ENCODE measurements around the gene USP44. TPM values are rescaled to one million over a fixed set of nuclear protein-coding genes. Genes with fewer than 3 reads are reported as not detected.
A peak's percentile ranks its signal among the peaks of the same experiment; 100 is the strongest.

The USP44 gene
- total RNA-seq, 5 donors from 2014 or later (not counting 1 experiment from before 2014, with no cell fraction given), result 2.9 to 12.2 (median 5.9) TPM

GRCh38 chr12:95590775-95591174 lies 39.5 kb upstream of the USP44 start:
- no peaks in the 10 kb centered on the region for H3K9me3 Mint-ChIP-seq
- no peak for DNase-seq
- H3K27ac Mint-ChIP-seq, result no peak overlapping the region
- ChIA-PET POLR2A (no interaction called here), CTCF (no interaction called here)
- Histone ChIP-seq H3K36me3 (ENCODE audit: control insufficient read depth in 2 of 2, extremely low read depth in 1 of 2, insufficient read depth in 1 of 2, low read length in 1 of 2) (no peaks in the 10 kb centered on the region), H3K4me3 (ENCODE audit: control insufficient read depth in 1 of 2, extremely low read depth in 1 of 2, low read length in 1 of 2) (no peak overlapping the region), H3K9me3 (no peaks in the 10 kb centered on the region), H3K27me3 (replicated peaks in 1 of 2; ENCODE audit: control insufficient read depth in 2 of 2, extremely low read depth in 1 of 2, insufficient read depth in 2 of 2, low read length in 1 of 2) (peaks cover 0 to 12% of the 10 kb centered on the region in 2 experiments), H3K4me1 (ENCODE audit: control insufficient read depth in 1 of 2, extremely low read depth in 1 of 2, insufficient read depth in 2 of 2, low read length in 2 of 2) (no peaks in the 10 kb centered on the region), H3K27ac (ENCODE audit: low read length) (no peak overlapping the region)
- H3K27me3 Mint-ChIP-seq, result peaks cover 2 to 16% of the 10 kb centered on the region in 2 donors
- no peaks in the 10 kb centered on the region for H3K4me1 Mint-ChIP-seq
- no peak for ATAC-seq (replicated peaks in 1 of 4)
- no peaks in the 10 kb centered on the region for H3K36me3 Mint-ChIP-seq
- no peak overlapping the region for H3K4me3 Mint-ChIP-seq
- WGBS (ENCODE audit: insufficient coverage), result no CpG with 5 or more reads among the region's 2 CpGs

DNA sequence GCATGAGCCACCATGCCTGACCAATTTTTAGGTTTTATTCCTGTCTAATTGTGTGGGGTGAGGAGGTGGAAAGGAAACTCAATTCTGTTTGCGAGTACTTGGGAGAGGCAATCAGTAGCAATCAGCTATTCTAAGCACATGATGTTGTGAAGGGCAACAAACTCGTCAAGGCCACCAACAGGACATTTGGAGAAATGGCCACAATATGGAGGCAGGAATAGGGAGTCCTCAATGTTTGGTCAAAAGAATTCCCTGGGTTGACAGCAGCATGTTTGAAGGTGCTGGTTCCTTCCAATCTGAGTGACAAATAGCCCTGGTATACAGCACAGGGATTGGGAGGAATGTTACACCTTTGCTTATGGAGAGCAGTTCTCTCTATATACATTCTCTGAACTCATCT lies 32.7 kb upstream of the USP44 start:
- Histone ChIP-seq H3K36me3 (ENCODE audit: control insufficient read depth in 2 of 2, extremely low read depth in 1 of 2, insufficient read depth in 1 of 2, low read length in 1 of 2) (no peaks in the 10 kb centered on the region), H3K27ac (ENCODE audit: low read length) (no peak overlapping the region), H3K9me3 (no peaks in the 10 kb centered on the region), H3K4me1 (ENCODE audit: control insufficient read depth in 1 of 2, extremely low read depth in 1 of 2, insufficient read depth in 2 of 2, low read length in 2 of 2) (no peaks in the 10 kb centered on the region), H3K4me3 (ENCODE audit: control insufficient read depth in 1 of 2, extremely low read depth in 1 of 2, low read length in 1 of 2) (no peak overlapping the region), H3K27me3 (replicated peaks in 1 of 2; ENCODE audit: control insufficient read depth in 2 of 2, extremely low read depth in 1 of 2, insufficient read depth in 2 of 2, low read length in 1 of 2) (peaks cover 0 to 13% of the 10 kb centered on the region in 2 experiments)
- H3K4me3 Mint-ChIP-seq, result no peak overlapping the region
- no peaks in the 10 kb centered on the region for H3K9me3 Mint-ChIP-seq
- WGBS (ENCODE audit: insufficient coverage), result 76% methylated on average over 2 of the region's 2 CpGs
- no peaks in the 10 kb centered on the region for H3K36me3 Mint-ChIP-seq
- DNase-seq, result no peak
- ChIA-PET CTCF (interaction anchor here (0.7 to 1.1 kb wide), 2 partner anchors 30 to 49 kb away, joined by 4 read pairs; no protein-coding TSS in a partner anchor), POLR2A (no interaction called here)
- peaks cover 2 to 16% of the 10 kb centered on the region in 2 donors for H3K27me3 Mint-ChIP-seq
- no peak for ATAC-seq (replicated peaks in 1 of 4)
- no peaks in the 10 kb centered on the region for H3K4me1 Mint-ChIP-seq
- H3K27ac Mint-ChIP-seq, result no peak overlapping the region

DNA sequence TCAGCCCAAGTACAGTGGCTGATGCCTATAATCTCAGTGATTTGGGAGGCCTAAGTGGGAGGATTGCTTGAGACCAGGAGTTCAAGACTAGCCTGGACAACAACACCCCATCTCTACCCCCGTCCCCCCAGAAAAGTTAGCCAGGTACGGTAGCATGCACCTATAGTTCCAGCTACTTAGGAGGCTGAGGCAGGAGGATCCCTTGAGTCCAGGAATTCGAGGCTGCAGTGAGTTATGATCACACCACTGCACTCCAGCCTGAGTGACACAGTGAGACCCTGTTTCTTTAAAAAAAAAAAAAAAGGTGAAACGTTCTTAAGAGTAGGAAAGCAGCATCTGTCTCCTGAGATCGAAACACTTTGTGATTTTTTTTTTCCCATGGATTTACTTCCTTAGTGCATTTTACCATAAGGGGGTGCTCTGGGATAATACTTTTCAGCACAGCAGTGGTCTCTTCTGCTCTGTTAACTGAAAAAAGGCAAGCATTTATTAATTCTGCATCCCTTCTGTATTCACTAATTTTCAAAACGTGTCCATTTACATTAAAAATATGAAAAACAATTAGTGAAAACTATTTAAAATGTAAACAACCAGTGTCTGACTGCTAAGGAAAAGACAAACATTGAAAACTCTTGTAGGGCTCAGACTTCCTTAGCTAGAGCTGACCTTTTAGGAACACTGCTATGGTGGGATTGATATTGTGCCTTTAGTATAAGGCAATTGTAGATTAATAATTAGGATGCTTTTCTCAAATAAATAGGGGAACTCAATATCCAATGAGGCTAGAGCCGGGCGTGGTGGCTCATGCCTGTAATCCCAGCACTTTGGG lies 31.2 kb upstream of the USP44 start:
- Mint-ChIP-seq H3K27me3 (peaks cover 4 to 6% of the 10 kb centered on the region in 2 donors), H3K9me3 (no peaks in the 10 kb centered on the region), H3K27ac (no peak overlapping the region), H3K36me3 (no peaks in the 10 kb centered on the region), H3K4me1 (no peaks in the 10 kb centered on the region), H3K4me3 (no peak overlapping the region)
- H3K4me1 ChIP-seq (ENCODE audit: control insufficient read depth in 1 of 2, extremely low read depth in 1 of 2, insufficient read depth in 2 of 2, low read length in 2 of 2), result no peaks in the 10 kb centered on the region
- DNase-seq, result no peak
- WGBS (ENCODE audit: insufficient coverage), result 79% methylated on average over 2 of the region's 8 CpGs
- ChIA-PET POLR2A (no interaction called here), CTCF (interaction anchor here in 1 of 2 donors (0.7 kb wide), 1 partner anchor 647 kb away, joined by 6 read pairs; no protein-coding TSS in a partner anchor)
- no peak overlapping the region for H3K27ac ChIP-seq (ENCODE audit: low read length)
- no peaks in the 10 kb centered on the region for H3K9me3 ChIP-seq
- H3K36me3 ChIP-seq (ENCODE audit: control insufficient read depth in 2 of 2, extremely low read depth in 1 of 2, insufficient read depth in 1 of 2, low read length in 1 of 2), result no peaks in the 10 kb centered on the region
- ATAC-seq (replicated peaks in 1 of 4), result no peak
- no peak overlapping the region for H3K4me3 ChIP-seq (ENCODE audit: control insufficient read depth in 1 of 2, extremely low read depth in 1 of 2, low read length in 1 of 2)
- peaks cover 0 to 11% of the 10 kb centered on the region in 2 experiments for H3K27me3 ChIP-seq (replicated peaks in 1 of 2; ENCODE audit: control insufficient read depth in 2 of 2, extremely low read depth in 1 of 2, insufficient read depth in 2 of 2, low read length in 1 of 2)

DNA sequence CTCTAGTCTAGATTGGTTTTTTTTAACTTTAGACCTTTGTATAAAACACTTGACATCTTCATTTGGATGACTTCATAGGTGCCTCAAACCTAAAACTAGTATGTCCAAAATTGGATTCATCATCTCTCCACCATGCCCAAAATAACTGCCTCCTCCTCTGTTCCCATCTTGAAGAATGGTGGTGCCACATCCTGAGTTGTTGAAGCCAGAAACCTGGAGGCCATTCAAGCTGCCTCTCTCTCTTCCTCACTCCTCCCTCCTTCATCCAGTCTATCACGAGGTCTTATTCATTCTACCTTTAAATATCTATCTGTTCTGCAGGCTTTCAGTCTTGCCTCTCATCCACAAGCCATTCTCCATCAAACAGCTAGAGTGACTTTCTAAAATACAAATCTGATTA lies 26.5 kb upstream of the USP44 start:
- H3K27ac ChIP-seq (ENCODE audit: low read length), result no peak overlapping the region
- H3K9me3 ChIP-seq, result no peaks in the 10 kb centered on the region
- ChIA-PET POLR2A (no interaction called here), CTCF (interaction anchor here in 1 of 2 donors (0.6 kb wide), 1 partner anchor 618 kb away, joined by 5 read pairs; no protein-coding TSS in a partner anchor)
- peaks cover 2 to 10% (median 6%) of the 10 kb centered on the region in 3 donors for H3K4me1 Mint-ChIP-seq
- no peak overlapping the region for H3K4me3 Mint-ChIP-seq
- H3K36me3 Mint-ChIP-seq, result no peaks in the 10 kb centered on the region
- no peak for DNase-seq
- H3K27me3 ChIP-seq (replicated peaks in 1 of 2; ENCODE audit: control insufficient read depth in 2 of 2, extremely low read depth in 1 of 2, insufficient read depth in 2 of 2, low read length in 1 of 2), result peaks cover 0 to 13% of the 10 kb centered on the region in 2 experiments
- no peaks in the 10 kb centered on the region for H3K9me3 Mint-ChIP-seq
- no peak overlapping the region for H3K4me3 ChIP-seq (ENCODE audit: control insufficient read depth in 1 of 2, extremely low read depth in 1 of 2, low read length in 1 of 2)
- no peak for ATAC-seq (replicated peaks in 1 of 4)
- H3K27ac Mint-ChIP-seq, result no peak overlapping the region
- H3K27me3 Mint-ChIP-seq, result peaks cover 0 to 6% of the 10 kb centered on the region in 2 donors
- no peaks in the 10 kb centered on the region for H3K4me1 ChIP-seq (ENCODE audit: control insufficient read depth in 1 of 2, extremely low read depth in 1 of 2, insufficient read depth in 2 of 2, low read length in 2 of 2)
- WGBS (ENCODE audit: insufficient coverage), result 67% methylated on average over 1 of the region's 1 CpG
- no peaks in the 10 kb centered on the region for H3K36me3 ChIP-seq (ENCODE audit: control insufficient read depth in 2 of 2, extremely low read depth in 1 of 2, insufficient read depth in 1 of 2, low read length in 1 of 2)

DNA sequence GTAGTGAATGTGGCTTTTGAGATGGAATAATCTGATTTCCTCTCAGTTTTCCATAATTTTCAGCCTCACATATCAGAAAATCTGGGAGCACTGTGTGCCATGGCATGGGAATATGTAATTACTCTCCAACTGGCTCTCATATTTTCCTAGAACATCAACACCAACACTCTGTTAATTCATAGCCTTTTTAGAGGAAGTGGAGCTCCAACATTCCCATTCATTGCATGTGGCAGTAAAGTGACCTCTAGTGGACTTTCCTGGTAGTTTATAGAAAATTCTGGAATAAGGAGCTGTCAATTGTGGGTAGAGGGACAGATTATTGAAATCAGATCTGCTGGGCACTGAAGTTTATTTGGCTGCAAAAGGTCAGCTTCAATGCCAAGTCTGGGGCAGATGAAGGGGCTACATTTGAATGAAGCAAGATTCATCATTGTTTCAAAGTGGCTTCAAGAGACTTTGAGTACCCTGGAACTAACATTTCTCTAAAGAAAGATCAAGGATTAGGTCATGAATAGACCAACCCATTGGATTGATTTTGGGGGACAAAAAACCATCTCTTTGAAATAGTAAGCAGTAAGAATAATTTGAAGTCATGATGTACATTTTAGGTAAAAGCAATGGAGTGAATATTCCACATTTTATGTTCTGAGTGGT lies 23.6 kb upstream of the USP44 start:
- ATAC-seq (replicated peaks in 1 of 4) (no peak), DNase-seq (no peak)
- peaks cover 0 to 12% of the 10 kb centered on the region in 2 experiments for H3K27me3 ChIP-seq (replicated peaks in 1 of 2; ENCODE audit: control insufficient read depth in 2 of 2, extremely low read depth in 1 of 2, insufficient read depth in 2 of 2, low read length in 1 of 2)
- Mint-ChIP-seq H3K27me3 (peaks cover 0 to 6% of the 10 kb centered on the region in 2 donors), H3K27ac (no peak overlapping the region), H3K9me3 (no peaks in the 10 kb centered on the region), H3K36me3 (no peaks in the 10 kb centered on the region), H3K4me1 (peaks cover 7 to 16% (median 13%) of the 10 kb centered on the region in 3 donors), H3K4me3 (no peak overlapping the region)
- H3K9me3 ChIP-seq, result no peaks in the 10 kb centered on the region
- no peak overlapping the region for H3K27ac ChIP-seq (ENCODE audit: low read length)
- no peak overlapping the region for H3K4me3 ChIP-seq (ENCODE audit: control insufficient read depth in 1 of 2, extremely low read depth in 1 of 2, low read length in 1 of 2)
- H3K4me1 ChIP-seq (ENCODE audit: control insufficient read depth in 1 of 2, extremely low read depth in 1 of 2, insufficient read depth in 2 of 2, low read length in 2 of 2), result peaks cover 0 to 3% of the 10 kb centered on the region in 2 experiments
- POLR2A ChIA-PET, result no interaction called here
- no peaks in the 10 kb centered on the region for H3K36me3 ChIP-seq (ENCODE audit: control insufficient read depth in 2 of 2, extremely low read depth in 1 of 2, insufficient read depth in 1 of 2, low read length in 1 of 2)
- CTCF ChIA-PET, result interaction anchor here in 1 of 2 donors (0.6 kb wide), 1 partner anchor 39 kb away, joined by 3 read pairs; no protein-coding TSS in a partner anchor

GRCh38 chr12:95573951-95574576 lies 22.8 kb upstream of the USP44 start:
- no CpG with 5 or more reads among the region's 10 CpGs for WGBS (ENCODE audit: insufficient coverage)
- Mint-ChIP-seq H3K4me1 (peaks cover 7 to 17% (median 13%) of the 10 kb centered on the region in 3 donors), H3K4me3 (peak overlapping the region in 1 of 3 donors; percentile 45)

More at GRCh38 chr12:95573951-95574576, 22.8 kb upstream of the USP44 start:
- POLR2A ChIA-PET, result no interaction called here
- Histone ChIP-seq H3K4me1 (ENCODE audit: control insufficient read depth in 1 of 2, extremely low read depth in 1 of 2, insufficient read depth in 2 of 2, low read length in 2 of 2) (peaks cover 0 to 3% of the 10 kb centered on the region in 2 experiments), H3K4me3 (ENCODE audit: control insufficient read depth in 1 of 2, extremely low read depth in 1 of 2, low read length in 1 of 2) (no peak overlapping the region), H3K27ac (ENCODE audit: low read length) (no peak overlapping the region), H3K36me3 (ENCODE audit: control insufficient read depth in 2 of 2, extremely low read depth in 1 of 2, insufficient read depth in 1 of 2, low read length in 1 of 2) (no peaks in the 10 kb centered on the region), H3K27me3 (replicated peaks in 1 of 2; ENCODE audit: control insufficient read depth in 2 of 2, extremely low read depth in 1 of 2, insufficient read depth in 2 of 2, low read length in 1 of 2) (peaks cover 0 to 12% of the 10 kb centered on the region in 2 experiments), H3K9me3 (no peaks in the 10 kb centered on the region)
- DNase-seq (peak in 1 of 35 experiments; percentile 1), ATAC-seq (replicated peaks in 1 of 4) (no peak)
- CTCF ChIA-PET, result no interaction called here
- Mint-ChIP-seq H3K9me3 (no peaks in the 10 kb centered on the region), H3K36me3 (no peaks in the 10 kb centered on the region), H3K27me3 (peaks cover 0 to 6% of the 10 kb centered on the region in 2 donors), H3K27ac (no peak overlapping the region)
